Spleen (tissue), 11 donors: ENCODE measurements around the gene TNS2. TPM values are rescaled to one million over a fixed set of nuclear protein-coding genes. Genes with fewer than 3 reads are reported as not detected.

Experiments used
- DNase-seq: peaks from one replicate; pipeline ENCODE4 v3.0.0-alpha.2; 2020
- H3K27ac ChIP-seq, 8 donors: fragments of 200-600 bp; sonication (generic) in 7 of 8; 1 replicate in 4 of 8; 2 replicates in 4 of 8; pipeline versions ENCODE4 v1.5.0 to v1.8.0; 2016 to 2021; ENCODE audit warnings: inconsistent platforms in 4 of 8, mild to moderate bottlenecking in 4 of 8, moderate library complexity in 1 of 8
- H3K27me3 ChIP-seq, 7 donors: fragments of 200-600 bp; sonication (generic) in 6 of 7; replicated peaks in 1 of 7; 1 replicate in 4 of 7; 2 replicates in 3 of 7; pipeline versions ENCODE4 v1.5.0 to v1.8.0; 2016 to 2021; ENCODE audit warnings: inconsistent platforms in 3 of 7, mild to moderate bottlenecking in 1 of 7
- H3K36me3 ChIP-seq, 6 donors: fragments of 200-600 bp; sonication (generic) in 5 of 6; 1 replicate in 4 of 6; 2 replicates in 2 of 6; pipeline versions ENCODE4 v1.5.0 to v1.8.0; 2016 to 2021; ENCODE audit warnings: inconsistent platforms in 2 of 6
- H3K4me1 ChIP-seq, 6 donors: fragments of 200-600 bp; sonication (generic) in 5 of 6; 1 replicate in 3 of 6; 2 replicates in 3 of 6; pipeline versions ENCODE4 v1.5.0 to v1.8.0; 2016 to 2021; ENCODE audit warnings: inconsistent platforms in 3 of 6
- H3K4me3 ChIP-seq, 8 donors: fragments of 200-600 bp; sonication (generic) in 7 of 8; 1 replicate in 4 of 8; 2 replicates in 4 of 8; pipeline versions ENCODE4 v1.5.0 to v1.8.0; 2016 to 2021; ENCODE audit warnings: inconsistent platforms in 4 of 8, mild to moderate bottlenecking in 4 of 8, moderate library complexity in 2 of 8
- H3K9me3 ChIP-seq, 8 donors: fragments of 200-600 bp; sonication (generic) in 7 of 8; 1 replicate in 4 of 8; 2 replicates in 4 of 8; pipeline versions ENCODE4 v1.5.0 to v1.8.0; 2016 to 2021; ENCODE audit warnings: inconsistent platforms in 4 of 8
- POLR2A ChIP-seq, 3 donors: fragments of 450-650 bp; IDR thresholded peaks; one replicate each; pipeline ENCODE4 v1.5.1; 2017; ENCODE audit warnings: antibody characterized with exemption in 3 of 3, mild to moderate bottlenecking in 1 of 3
- POLR2AphosphoS5 ChIP-seq, 3 donors: sonication (generic); formaldehyde crosslinking; IDR thresholded peaks; one replicate each; pipeline ENCODE4 v1.5.1; 2017; ENCODE audit warnings: antibody characterized with exemption in 3 of 3
- WGBS, 5 donors: extraction: QIAGEN DNeasy Blood & Tissue Kit in 3 of 5; methylation state at CpG; one replicate each; pipeline versions ENCODE4 v1.1.5 to v1.1.7; 2013 to 2018; 5-methylcytosine and 5-hydroxymethylcytosine counted together
- intact Hi-C: fragments of 100-400 bp; cut with DNase I; formaldehyde crosslinking; loops from one replicate; pipeline ENCODE4 v1.15.0; 2023; ENCODE audit warnings: low total_unique reads
- polyA plus RNA-seq, 3 donors: library from polyadenylated mRNA; stranded (reverse); fragments of 200-250 nt; gene quantifications; one replicate each; pipeline ENCODE4 v1.2.1, GENCODE V29; 2013
- total RNA-seq, 7 donors: library from RNA; depleted of rRNA in 3 of 7; stranded (reverse); fragments of >200 nt in 3 of 7; fragmentation: NEBNext Ultra II Directional in 4 of 7; extraction: Animal tissue kit (Norgen Biotek cat#: 25700) in 4 of 7; gene quantifications; one replicate each; pipeline versions ENCODE4 v1.1.0 to v1.2.1, GENCODE V29; 2016 to 2021
- TF ChIP-seq, protein P1 (sequence below), 11 experiments: fragments of 200-600 bp in 7 of 11; fragments of 450-650 bp in 4 of 11; sonication (generic) in 4 of 11; IDR thresholded peaks in 8 of 11; conservative IDR thresholded peaks in 3 of 11; 1 replicate in 7 of 11; 2 replicates in 4 of 11; pipeline versions ENCODE4 v1.4.0 to v1.8.0; 2016 to 2021; ENCODE audit warnings: antibody characterized with exemption in 11 of 11, inconsistent platforms in 4 of 11, mild to moderate bottlenecking in 1 of 11
- donor health status: healthy with polysubstance abuse.
- donor health status: DM: no; HTN: no; CAD: no; lungs with moderate emphysema.
- donor health status: DM: no; HTN: no; CAD: no.
- donor health status: Bipolar disorder and iron deficiency.
- donor health status: healthy.
- donor health status: DM: no; HTN: no; CAD: no.
- donor health status: DM: yes; HTN: yes; CAD: no.

TNS2 gene
- total and polyA plus RNA-seq, 10 donors: 36.6 to 301 (median 162) TPM

GRCh38 chr12:53064613-53065436 is 15.0 kb downstream of the TNS2 start:
- Histone ChIP-seq H3K4me1 (peaks cover 8 to 92% (median 49%) of the 10 kb centered on the region in 6 donors), H3K27me3 (peaks cover 0 to 2% (median 0%) of the 10 kb centered on the region in 7 donors), H3K4me3 (no peak overlapping the region), H3K9me3 (no peaks in the 10 kb centered on the region), H3K27ac (peak overlapping the region in 5 of 8 donors; percentile 21 to 94 (median 59)), H3K36me3 (peaks cover 0 to 100% (median 55%) of the 10 kb centered on the region in 6 donors)
- WGBS, 5 donors: 82 to 91% (median 85%) methylated on average over 11 of the region's 11 CpGs
- no peak for DNase-seq
- intact Hi-C loops: no loop called here
- no peak for TF ChIP-seq POLR2A (IDR thresholded peaks at IDR 0.05)
- peak; percentile 39 to 69 (median 52) for TF ChIP-seq POLR2AphosphoS5 (IDR thresholded peaks at IDR 0.05)
- TF ChIP-seq, protein P1, sequence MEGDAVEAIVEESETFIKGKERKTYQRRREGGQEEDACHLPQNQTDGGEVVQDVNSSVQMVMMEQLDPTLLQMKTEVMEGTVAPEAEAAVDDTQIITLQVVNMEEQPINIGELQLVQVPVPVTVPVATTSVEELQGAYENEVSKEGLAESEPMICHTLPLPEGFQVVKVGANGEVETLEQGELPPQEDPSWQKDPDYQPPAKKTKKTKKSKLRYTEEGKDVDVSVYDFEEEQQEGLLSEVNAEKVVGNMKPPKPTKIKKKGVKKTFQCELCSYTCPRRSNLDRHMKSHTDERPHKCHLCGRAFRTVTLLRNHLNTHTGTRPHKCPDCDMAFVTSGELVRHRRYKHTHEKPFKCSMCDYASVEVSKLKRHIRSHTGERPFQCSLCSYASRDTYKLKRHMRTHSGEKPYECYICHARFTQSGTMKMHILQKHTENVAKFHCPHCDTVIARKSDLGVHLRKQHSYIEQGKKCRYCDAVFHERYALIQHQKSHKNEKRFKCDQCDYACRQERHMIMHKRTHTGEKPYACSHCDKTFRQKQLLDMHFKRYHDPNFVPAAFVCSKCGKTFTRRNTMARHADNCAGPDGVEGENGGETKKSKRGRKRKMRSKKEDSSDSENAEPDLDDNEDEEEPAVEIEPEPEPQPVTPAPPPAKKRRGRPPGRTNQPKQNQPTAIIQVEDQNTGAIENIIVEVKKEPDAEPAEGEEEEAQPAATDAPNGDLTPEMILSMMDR (IDR thresholded peaks at IDR 0.05 in 8 of 11, conservative IDR thresholded peaks at IDR 0.05 in 3 of 11): no peak

GRCh38 chr12:53065470-53065869 is 15.6 kb downstream of the TNS2 start:
- H3K36me3 ChIP-seq: peaks cover 0 to 100% (median 48%) of the 10 kb centered on the region in 6 donors
- 73 to 89% (median 82%) methylated on average over 7 of the region's 7 CpGs for WGBS, 5 donors

GRCh38 chr12:53065975-53066931 is 16.4 kb downstream of the TNS2 start:
- peaks cover 0 to 100% (median 50%) of the 10 kb centered on the region in 6 donors for H3K36me3 ChIP-seq
- H3K27me3 ChIP-seq: no peaks in the 10 kb centered on the region
- intact Hi-C loops: no loop called here
- 40 to 54% (median 43%) methylated on average over 24 of the region's 24 CpGs for WGBS, 5 donors
- peak overlapping the region in 7 of 8 donors; percentile 13 to 94 (median 45) for H3K27ac ChIP-seq
- no peak for TF ChIP-seq POLR2A (IDR thresholded peaks at IDR 0.05)
- TF ChIP-seq, protein P1 (IDR thresholded peaks at IDR 0.05 in 8 of 11, conservative IDR thresholded peaks at IDR 0.05 in 3 of 11): peak; percentile 77 to 94 (median 89)
- TF ChIP-seq POLR2AphosphoS5 (IDR thresholded peaks at IDR 0.05): peak; percentile 21 to 63 (median 54)
- H3K4me3 ChIP-seq: no peak overlapping the region
- DNase-seq: peak; percentile 89
- no peaks in the 10 kb centered on the region for H3K9me3 ChIP-seq
- H3K4me1 ChIP-seq: peaks cover 10 to 92% (median 55%) of the 10 kb centered on the region in 6 donors

More at GRCh38 chr12:53065470-53065869, 15.6 kb downstream of the TNS2 start:
- no peaks in the 10 kb centered on the region for H3K27me3 ChIP-seq
- H3K9me3 ChIP-seq: no peaks in the 10 kb centered on the region
- DNase-seq: no peak
- no peak overlapping the region for H3K4me3 ChIP-seq
- intact Hi-C loops: no loop called here
- TF ChIP-seq, protein P1 (IDR thresholded peaks at IDR 0.05 in 8 of 11, conservative IDR thresholded peaks at IDR 0.05 in 3 of 11): no peak
- TF ChIP-seq POLR2AphosphoS5 (IDR thresholded peaks at IDR 0.05) (peak in 1 of 3 donors; percentile 60), POLR2A (IDR thresholded peaks at IDR 0.05) (no peak)
- H3K4me1 ChIP-seq: peaks cover 8 to 92% (median 52%) of the 10 kb centered on the region in 6 donors
- H3K27ac ChIP-seq: peak overlapping the region in 6 of 8 donors; percentile 13 to 94 (median 52)
